Measurements from ENCODE around the gene SPATA25. TPM values are rescaled to one million over a fixed set of nuclear protein-coding genes. Genes with fewer than 3 reads are reported as not detected.
A peak's percentile ranks its signal among the peaks of the same experiment; 100 is the strongest.

SPATA25 gene
- total and polyA plus RNA-seq, 4 donors, result 0.43 to 7.6 (median 1.2) TPM

- Histone ChIP-seq H3K4me3 (ENCODE audit: low read depth in 1 of 3, low read length in 3 of 3) (no peak overlapping the region), H3K27ac (ENCODE audit: low read depth in 1 of 2, low read length in 2 of 2) (no peak overlapping the region), H3K4me1 (ENCODE audit: control insufficient read depth in 4 of 4, insufficient read depth in 4 of 4, low read length in 3 of 4) (peaks cover 0 to 9% (median 5%) of the 10 kb centered on the region in 4 donors), H3K9ac (ENCODE audit: low read depth in 1 of 2, low read length in 2 of 2) (no peak overlapping the region), H3K9me3 (ENCODE audit: control insufficient read depth in 4 of 4, low read length in 3 of 4) (no peaks in the 10 kb centered on the region), H3K27me3 (ENCODE audit: control insufficient read depth in 4 of 4, insufficient read depth in 4 of 4, low read length in 3 of 4) (no peaks in the 10 kb centered on the region), H3K36me3 (ENCODE audit: control insufficient read depth in 4 of 4, insufficient read depth in 3 of 4, low read depth in 1 of 4, low read length in 3 of 4) (peaks cover 5 to 24% (median 11%) of the 10 kb centered on the region in 4 donors)
- TF ChIP-seq RAD21 (IDR thresholded peaks at IDR 0.05), result no peak
- TF ChIP-seq GABPA (IDR thresholded peaks at IDR 0.05 in 1 of 2, conservative IDR thresholded peaks at IDR 0.05 in 1 of 2), result no peak
- TF ChIP-seq NR2F2 (IDR thresholded peaks at IDR 0.05), result no peak
- TF ChIP-seq HNF4A (conservative IDR thresholded peaks at IDR 0.05), result no peak
- no peak for DNase-seq (ENCODE audit: low spot score)
- 87% methylated on average over 9 of the region's 9 CpGs for WGBS
Measured at GRCh38 chr20:45883100-45883469, 4.3 kb downstream of the SPATA25 start.

DNA sequence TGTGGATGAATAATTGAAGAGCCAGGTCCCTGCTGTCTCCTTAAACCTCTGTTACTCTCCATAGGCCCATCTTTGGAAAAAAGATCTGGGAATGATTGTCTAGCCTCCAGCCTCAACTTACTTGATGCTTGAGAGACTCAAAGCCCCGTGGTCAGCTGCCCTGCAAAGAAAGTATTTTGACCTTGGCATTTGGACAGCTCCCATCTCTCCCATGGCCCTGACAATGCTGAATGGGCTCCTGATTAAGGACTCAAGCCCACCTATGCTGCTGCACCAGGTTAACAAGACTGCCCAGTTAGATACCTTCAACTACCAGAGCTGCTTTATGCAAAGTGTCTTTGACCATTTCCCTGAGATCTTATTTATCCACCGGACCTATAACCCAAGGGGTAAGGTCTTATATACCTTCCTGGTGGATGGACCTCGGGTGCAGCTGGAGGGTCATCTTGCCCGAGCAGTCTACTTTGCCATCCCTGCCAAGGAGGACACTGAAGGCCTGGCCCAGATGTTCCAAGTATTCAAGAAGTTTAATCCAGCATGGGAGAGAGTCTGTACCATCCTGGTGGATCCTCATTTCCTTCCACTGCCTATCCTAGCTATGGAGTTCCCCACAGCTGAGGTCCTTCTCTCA lies 4.8 kb downstream of the SPATA25 start:
- Histone ChIP-seq H3K9ac (ENCODE audit: low read depth in 1 of 2, low read length in 2 of 2) (no peak overlapping the region), H3K4me3 (ENCODE audit: low read depth in 1 of 3, low read length in 3 of 3) (no peak overlapping the region), H3K36me3 (ENCODE audit: control insufficient read depth in 4 of 4, insufficient read depth in 3 of 4, low read depth in 1 of 4, low read length in 3 of 4) (peaks cover 7 to 30% (median 14%) of the 10 kb centered on the region in 4 donors), H3K4me1 (ENCODE audit: control insufficient read depth in 4 of 4, insufficient read depth in 4 of 4, low read length in 3 of 4) (peaks cover 0 to 9% (median 4%) of the 10 kb centered on the region in 4 donors), H3K9me3 (ENCODE audit: control insufficient read depth in 4 of 4, low read length in 3 of 4) (no peaks in the 10 kb centered on the region), H3K27ac (ENCODE audit: low read depth in 1 of 2, low read length in 2 of 2) (no peak overlapping the region), H3K27me3 (ENCODE audit: control insufficient read depth in 4 of 4, insufficient read depth in 4 of 4, low read length in 3 of 4) (no peaks in the 10 kb centered on the region)
- 81% methylated on average over 4 of the region's 4 CpGs for WGBS
- DNase-seq (ENCODE audit: low spot score), result no peak
- TF ChIP-seq, protein P1, sequence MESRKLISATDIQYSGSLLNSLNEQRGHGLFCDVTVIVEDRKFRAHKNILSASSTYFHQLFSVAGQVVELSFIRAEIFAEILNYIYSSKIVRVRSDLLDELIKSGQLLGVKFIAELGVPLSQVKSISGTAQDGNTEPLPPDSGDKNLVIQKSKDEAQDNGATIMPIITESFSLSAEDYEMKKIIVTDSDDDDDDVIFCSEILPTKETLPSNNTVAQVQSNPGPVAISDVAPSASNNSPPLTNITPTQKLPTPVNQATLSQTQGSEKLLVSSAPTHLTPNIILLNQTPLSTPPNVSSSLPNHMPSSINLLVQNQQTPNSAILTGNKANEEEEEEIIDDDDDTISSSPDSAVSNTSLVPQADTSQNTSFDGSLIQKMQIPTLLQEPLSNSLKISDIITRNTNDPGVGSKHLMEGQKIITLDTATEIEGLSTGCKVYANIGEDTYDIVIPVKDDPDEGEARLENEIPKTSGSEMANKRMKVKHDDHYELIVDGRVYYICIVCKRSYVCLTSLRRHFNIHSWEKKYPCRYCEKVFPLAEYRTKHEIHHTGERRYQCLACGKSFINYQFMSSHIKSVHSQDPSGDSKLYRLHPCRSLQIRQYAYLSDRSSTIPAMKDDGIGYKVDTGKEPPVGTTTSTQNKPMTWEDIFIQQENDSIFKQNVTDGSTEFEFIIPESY (IDR thresholded peaks at IDR 0.05), result no peak
- TF ChIP-seq GABPA (IDR thresholded peaks at IDR 0.05 in 1 of 2, conservative IDR thresholded peaks at IDR 0.05 in 1 of 2) (no peak), RXRA (IDR thresholded peaks at IDR 0.05) (no peak), FOXA1 (IDR thresholded peaks at IDR 0.05) (no peak), HNF4A (conservative IDR thresholded peaks at IDR 0.05) (no peak)

DNA sequence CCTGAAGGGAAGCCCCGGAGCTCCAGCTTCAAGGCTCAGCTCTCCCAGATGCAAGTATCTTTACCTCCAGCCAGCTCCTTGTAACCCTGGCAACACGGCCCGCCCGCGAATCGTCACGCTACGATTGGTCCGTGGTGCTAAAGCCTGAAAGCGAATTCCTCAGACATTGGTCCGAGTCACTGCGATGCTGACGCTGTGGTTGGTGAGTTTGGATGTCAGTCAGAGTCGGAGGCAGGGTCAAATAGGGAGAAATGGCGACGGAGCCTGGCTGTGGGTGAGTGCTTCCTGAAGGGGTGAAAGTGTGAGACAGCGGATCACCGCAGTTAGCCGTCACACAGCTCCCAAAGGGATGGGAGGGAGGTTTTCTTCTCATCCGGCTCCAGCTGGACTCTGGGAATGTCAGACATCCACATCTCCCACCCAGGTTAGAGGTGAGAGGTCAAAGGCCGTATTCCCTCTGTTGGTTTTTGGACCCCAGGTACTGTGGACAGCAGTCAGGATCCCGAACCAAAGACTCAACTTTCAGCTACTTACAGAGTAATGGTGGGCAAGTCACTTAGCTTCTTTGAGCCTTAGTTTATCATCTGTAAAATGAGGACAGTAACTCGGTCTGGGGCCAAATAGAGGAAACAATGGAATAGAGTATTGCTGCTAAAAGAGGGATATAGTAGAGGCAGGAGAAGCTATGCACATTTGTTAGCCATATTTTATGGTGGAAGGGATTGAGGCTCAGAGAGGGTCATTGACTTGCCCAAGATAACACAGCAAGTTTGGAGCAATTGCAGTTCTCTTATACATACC lies 6.2 kb downstream of the SPATA25 start, which contains the start of gene ZSWIM1:
ZSWIM1 (plus strand) TSS at position 240 of the 801 bp plus-strand sequence. CDS start 1,366 bp downstream, outside the sequence.
- under 1% methylated on average over 23 of the region's 23 CpGs for WGBS
- Histone ChIP-seq H3K9ac (ENCODE audit: low read depth in 1 of 2, low read length in 2 of 2) (peak within 1 kb of the TSS; percentile 66 to 92), H3K36me3 (ENCODE audit: control insufficient read depth in 4 of 4, insufficient read depth in 3 of 4, low read depth in 1 of 4, low read length in 3 of 4) (peaks cover 6 to 30% (median 15%) of the 10 kb centered on the region in 4 donors), H3K27ac (ENCODE audit: low read depth in 1 of 2, low read length in 2 of 2) (peak within 1 kb of the TSS; percentile 73 to 82), H3K27me3 (ENCODE audit: control insufficient read depth in 4 of 4, insufficient read depth in 4 of 4, low read length in 3 of 4) (no peaks in the 10 kb centered on the region), H3K9me3 (ENCODE audit: control insufficient read depth in 4 of 4, low read length in 3 of 4) (no peaks in the 10 kb centered on the region), H3K4me3 (ENCODE audit: low read depth in 1 of 3, low read length in 3 of 3) (peak within 1 kb of the TSS; percentile 65 to 88 (median 77)), H3K4me1 (ENCODE audit: control insufficient read depth in 4 of 4, insufficient read depth in 4 of 4, low read length in 3 of 4) (peaks cover 0 to 9% (median 4%) of the 10 kb centered on the region in 4 donors)
- peak; percentile 100 for DNase-seq (ENCODE audit: low spot score)
- peak; percentile 81 to 91 for TF ChIP-seq RXRA (IDR thresholded peaks at IDR 0.05)
- TF ChIP-seq EGR1 (IDR thresholded peaks at IDR 0.05; ENCODE audit: low read depth in 2 of 2), result no peak
- TF ChIP-seq, protein P2, sequence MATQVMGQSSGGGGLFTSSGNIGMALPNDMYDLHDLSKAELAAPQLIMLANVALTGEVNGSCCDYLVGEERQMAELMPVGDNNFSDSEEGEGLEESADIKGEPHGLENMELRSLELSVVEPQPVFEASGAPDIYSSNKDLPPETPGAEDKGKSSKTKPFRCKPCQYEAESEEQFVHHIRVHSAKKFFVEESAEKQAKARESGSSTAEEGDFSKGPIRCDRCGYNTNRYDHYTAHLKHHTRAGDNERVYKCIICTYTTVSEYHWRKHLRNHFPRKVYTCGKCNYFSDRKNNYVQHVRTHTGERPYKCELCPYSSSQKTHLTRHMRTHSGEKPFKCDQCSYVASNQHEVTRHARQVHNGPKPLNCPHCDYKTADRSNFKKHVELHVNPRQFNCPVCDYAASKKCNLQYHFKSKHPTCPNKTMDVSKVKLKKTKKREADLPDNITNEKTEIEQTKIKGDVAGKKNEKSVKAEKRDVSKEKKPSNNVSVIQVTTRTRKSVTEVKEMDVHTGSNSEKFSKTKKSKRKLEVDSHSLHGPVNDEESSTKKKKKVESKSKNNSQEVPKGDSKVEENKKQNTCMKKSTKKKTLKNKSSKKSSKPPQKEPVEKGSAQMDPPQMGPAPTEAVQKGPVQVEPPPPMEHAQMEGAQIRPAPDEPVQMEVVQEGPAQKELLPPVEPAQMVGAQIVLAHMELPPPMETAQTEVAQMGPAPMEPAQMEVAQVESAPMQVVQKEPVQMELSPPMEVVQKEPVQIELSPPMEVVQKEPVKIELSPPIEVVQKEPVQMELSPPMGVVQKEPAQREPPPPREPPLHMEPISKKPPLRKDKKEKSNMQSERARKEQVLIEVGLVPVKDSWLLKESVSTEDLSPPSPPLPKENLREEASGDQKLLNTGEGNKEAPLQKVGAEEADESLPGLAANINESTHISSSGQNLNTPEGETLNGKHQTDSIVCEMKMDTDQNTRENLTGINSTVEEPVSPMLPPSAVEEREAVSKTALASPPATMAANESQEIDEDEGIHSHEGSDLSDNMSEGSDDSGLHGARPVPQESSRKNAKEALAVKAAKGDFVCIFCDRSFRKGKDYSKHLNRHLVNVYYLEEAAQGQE (IDR thresholded peaks at IDR 0.05), result peak; percentile 90
- no peak for TF ChIP-seq MAX (IDR thresholded peaks at IDR 0.05)
- TF ChIP-seq HNF4A (conservative IDR thresholded peaks at IDR 0.05), result peak; percentile 23 to 68
- TF ChIP-seq FOXA2 (IDR thresholded peaks at IDR 0.05), result no peak
- TF ChIP-seq YY1 (IDR thresholded peaks at IDR 0.05), result peak; percentile 99
- peak in 1 of 2 donors; percentile 9 for TF ChIP-seq GABPA (IDR thresholded peaks at IDR 0.05 in 1 of 2, conservative IDR thresholded peaks at IDR 0.05 in 1 of 2)
- TF ChIP-seq, protein P1 (IDR thresholded peaks at IDR 0.05), result no peak
- no peak for TF ChIP-seq JUND (IDR thresholded peaks at IDR 0.05)
- TF ChIP-seq NR2F2 (IDR thresholded peaks at IDR 0.05), result peak; percentile 99
- TF ChIP-seq TAF1 (conservative IDR thresholded peaks at IDR 0.05), result peak; percentile 79
- TF ChIP-seq RAD21 (IDR thresholded peaks at IDR 0.05), result peak in 1 of 2 donors; percentile 25
- TF ChIP-seq, protein P3, sequence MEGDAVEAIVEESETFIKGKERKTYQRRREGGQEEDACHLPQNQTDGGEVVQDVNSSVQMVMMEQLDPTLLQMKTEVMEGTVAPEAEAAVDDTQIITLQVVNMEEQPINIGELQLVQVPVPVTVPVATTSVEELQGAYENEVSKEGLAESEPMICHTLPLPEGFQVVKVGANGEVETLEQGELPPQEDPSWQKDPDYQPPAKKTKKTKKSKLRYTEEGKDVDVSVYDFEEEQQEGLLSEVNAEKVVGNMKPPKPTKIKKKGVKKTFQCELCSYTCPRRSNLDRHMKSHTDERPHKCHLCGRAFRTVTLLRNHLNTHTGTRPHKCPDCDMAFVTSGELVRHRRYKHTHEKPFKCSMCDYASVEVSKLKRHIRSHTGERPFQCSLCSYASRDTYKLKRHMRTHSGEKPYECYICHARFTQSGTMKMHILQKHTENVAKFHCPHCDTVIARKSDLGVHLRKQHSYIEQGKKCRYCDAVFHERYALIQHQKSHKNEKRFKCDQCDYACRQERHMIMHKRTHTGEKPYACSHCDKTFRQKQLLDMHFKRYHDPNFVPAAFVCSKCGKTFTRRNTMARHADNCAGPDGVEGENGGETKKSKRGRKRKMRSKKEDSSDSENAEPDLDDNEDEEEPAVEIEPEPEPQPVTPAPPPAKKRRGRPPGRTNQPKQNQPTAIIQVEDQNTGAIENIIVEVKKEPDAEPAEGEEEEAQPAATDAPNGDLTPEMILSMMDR (IDR thresholded peaks at IDR 0.05; ENCODE audit: low read depth, low read length, missing input control), result peak; percentile 1

Data from liver (tissue), 9 donors.